Measurements from ENCODE around the gene GPHN. TPM values are rescaled to one million over a fixed set of nuclear protein-coding genes. Genes with fewer than 3 reads are reported as not detected.

The GPHN gene
- total and polyA plus RNA-seq, 2 of the 8 experiments (the other 6 are each of a cell fraction or from before 2014, with no cell fraction given) = 6.0 to 16.0 TPM

DNA sequence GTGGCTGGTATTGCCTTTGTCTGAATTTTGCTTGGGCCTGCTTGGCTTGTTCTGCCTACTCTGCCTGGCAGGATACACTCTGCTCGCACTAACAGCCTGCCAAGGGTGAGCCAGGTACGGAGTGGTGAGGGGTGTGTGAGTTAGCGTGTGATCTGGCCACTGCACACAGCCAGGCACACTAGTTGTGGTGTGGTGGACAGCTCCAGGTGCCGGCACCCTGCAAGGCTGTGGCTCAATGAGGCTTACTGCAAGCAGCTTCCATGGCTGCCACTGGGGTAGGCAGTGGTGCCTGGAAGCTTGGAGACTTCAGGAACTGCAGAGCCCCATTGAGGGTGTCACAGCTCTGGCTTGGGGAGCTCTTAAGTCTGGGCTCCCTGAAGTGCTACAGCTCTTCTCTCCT is 87.4 kb downstream of the GPHN start:
- ChIA-PET POLR2A (ENCODE audit: partially characterized antibody) (no interaction called here), CTCF (ENCODE audit: partially characterized antibody) (interaction anchor here (1.0 kb wide), 1 partner anchor 14 kb away, joined by 3 read pairs; no protein-coding TSS in a partner anchor)
- Histone ChIP-seq H3K27ac (ENCODE audit: low read depth, low read length) (no peak overlapping the region), H4K91ac (replicated peaks; ENCODE audit: insufficient read length, low read length) (no peak overlapping the region), H2AK5ac (ENCODE audit: low read depth, low read length) (no peak overlapping the region), H3K4me1 (replicated peaks in 1 of 4; ENCODE audit: control insufficient read depth in 3 of 4, insufficient read depth in 4 of 4, low read length in 3 of 4) (no peaks in the 10 kb centered on the region), H3K18ac (ENCODE audit: extremely low read depth, low read length) (no peak overlapping the region), H3K79me2 (ENCODE audit: control insufficient read depth in 1 of 2, insufficient read depth in 2 of 2, low read length in 2 of 2) (no peaks in the 10 kb centered on the region), H2BK15ac (ENCODE audit: low read length) (no peak overlapping the region), H3K14ac (ENCODE audit: insufficient read length) (no peak overlapping the region), H2BK5ac (ENCODE audit: low read depth, low read length) (no peak overlapping the region), H2BK20ac (ENCODE audit: low read length) (no peak overlapping the region), H3K36me3 (ENCODE audit: control insufficient read depth in 2 of 4, insufficient read depth in 4 of 4, low read length in 3 of 4) (no peaks in the 10 kb centered on the region), H4K5ac (ENCODE audit: insufficient read length, low read depth, low read length) (no peak overlapping the region), H3K4ac (replicated peaks; ENCODE audit: insufficient read length, low read depth, low read length) (no peak overlapping the region), H3K27me3 (replicated peaks in 1 of 4; ENCODE audit: control insufficient read depth in 3 of 4, extremely low read depth in 1 of 4, insufficient read depth in 3 of 4, low read length in 3 of 4) (no peaks in the 10 kb centered on the region), H3K4me3 (ENCODE audit: extremely low read depth in 1 of 4, insufficient read depth in 2 of 4, low read depth in 3 of 4, low read length in 4 of 4) (no peak overlapping the region), H2AFZ (ENCODE audit: low read length) (no peak overlapping the region), H3K79me1 (ENCODE audit: low read depth, low read length) (no peaks in the 10 kb centered on the region), H3K9me3 (ENCODE audit: insufficient read depth in 2 of 2, low read depth in 1 of 2, low read length in 1 of 2) (peaks cover 0 to 3% of the 10 kb centered on the region in 2 experiments; a peak in 1 of 4 replicates), H3K4me2 (ENCODE audit: insufficient read depth in 1 of 2, low read depth in 2 of 2, low read length in 2 of 2) (no peak overlapping the region), H2BK120ac (replicated peaks; ENCODE audit: low read depth, low read length) (no peak overlapping the region), H4K8ac (ENCODE audit: extremely low read depth, insufficient read depth, low read length) (no peak overlapping the region), H3K56ac (replicated peaks; ENCODE audit: insufficient read length, low read depth, low read length) (no peak overlapping the region), H4K20me1 (replicated peaks in 1 of 2; ENCODE audit: control insufficient read depth in 1 of 2, insufficient read depth in 2 of 2, low read length in 2 of 2) (no peaks in the 10 kb centered on the region), H2BK12ac (ENCODE audit: low read depth, low read length) (no peak overlapping the region), H3K9ac (replicated peaks in 1 of 4; ENCODE audit: extremely low read depth in 1 of 4, low read depth in 3 of 4, low read length in 3 of 4) (no peak overlapping the region), H3K23ac (ENCODE audit: insufficient read length) (no peak overlapping the region), H3K23me2 (ENCODE audit: low read depth, low read length) (no peaks in the 10 kb centered on the region)
- DNase-seq (ENCODE audit: low read depth in 1 of 2, low spot score in 2 of 2) (no peak), FAIRE-seq (no peak)
- 96% methylated on average over 4 of the region's 4 CpGs; no CpG with 5 or more reads in 1 of the 2 experiments for WGBS, 2 experiments (ENCODE audit: extremely low coverage in 1 of 2, insufficient coverage in 1 of 2, insufficient read length in 1 of 2, insufficient replicate concordance in 2 of 2, low coverage in 1 of 2, low lambda C conversion rate in 2 of 2, missing lambda C conversion rate in 1 of 2)
- TF ChIP-seq ZNF274 (IDR thresholded peaks at IDR 0.05; ENCODE audit: borderline replicate concordance, extremely low read depth, low read length) = no peak
- no peak for TF ChIP-seq CHD1 (IDR thresholded peaks at IDR 0.05; ENCODE audit: low read depth, low read length)
- TF ChIP-seq BCL11A (IDR thresholded peaks at IDR 0.05; ENCODE audit: low read depth in 2 of 2, low read length in 2 of 2) = no peak
- TF ChIP-seq, protein P1, sequence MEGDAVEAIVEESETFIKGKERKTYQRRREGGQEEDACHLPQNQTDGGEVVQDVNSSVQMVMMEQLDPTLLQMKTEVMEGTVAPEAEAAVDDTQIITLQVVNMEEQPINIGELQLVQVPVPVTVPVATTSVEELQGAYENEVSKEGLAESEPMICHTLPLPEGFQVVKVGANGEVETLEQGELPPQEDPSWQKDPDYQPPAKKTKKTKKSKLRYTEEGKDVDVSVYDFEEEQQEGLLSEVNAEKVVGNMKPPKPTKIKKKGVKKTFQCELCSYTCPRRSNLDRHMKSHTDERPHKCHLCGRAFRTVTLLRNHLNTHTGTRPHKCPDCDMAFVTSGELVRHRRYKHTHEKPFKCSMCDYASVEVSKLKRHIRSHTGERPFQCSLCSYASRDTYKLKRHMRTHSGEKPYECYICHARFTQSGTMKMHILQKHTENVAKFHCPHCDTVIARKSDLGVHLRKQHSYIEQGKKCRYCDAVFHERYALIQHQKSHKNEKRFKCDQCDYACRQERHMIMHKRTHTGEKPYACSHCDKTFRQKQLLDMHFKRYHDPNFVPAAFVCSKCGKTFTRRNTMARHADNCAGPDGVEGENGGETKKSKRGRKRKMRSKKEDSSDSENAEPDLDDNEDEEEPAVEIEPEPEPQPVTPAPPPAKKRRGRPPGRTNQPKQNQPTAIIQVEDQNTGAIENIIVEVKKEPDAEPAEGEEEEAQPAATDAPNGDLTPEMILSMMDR (IDR thresholded peaks at IDR 0.05; ENCODE audit: control extremely low read depth in 1 of 3, insufficient read depth in 1 of 3, low read depth in 1 of 3, low read length in 3 of 3) = no peak
- no peak for TF ChIP-seq EP300 (IDR thresholded peaks at IDR 0.05; ENCODE audit: borderline replicate concordance in 1 of 2, low read depth in 2 of 2, low read length in 2 of 2)
- no peak for TF ChIP-seq TCF12 (IDR thresholded peaks at IDR 0.05; ENCODE audit: low read depth, low read length)

All from H1 (cell line).